Activated T-cell treated with anti-CD3 and anti-CD28 coated beads, Interleukin-2, amount 50 U/mL, for 4 hours (primary cell): Measurements from ENCODE around the gene HOXA7. TPM values are rescaled to one million over a fixed set of nuclear protein-coding genes. Genes with fewer than 3 reads are reported as not detected.

Experiments used
- ATAC-seq, 2 donors: fragments of 200-7000 bp; cut with Tn5 transposase; one replicate each; pipeline ENCODE4 v1.10.0; 2021
- DNase-seq: peaks from one replicate; pipeline ENCODE4 v3.0.0-alpha.2; 2020
- H3K27me3 Mint-ChIP-seq: one replicate; pipeline ENCODE4 v1.8.0; 2021; ENCODE audit warnings: low read depth, mixed read lengths
- H3K36me3 Mint-ChIP-seq: one replicate; pipeline ENCODE4 v1.8.0; 2022; ENCODE audit warnings: mixed read lengths; ENCODE audit not compliant: insufficient read depth
- H3K4me1 Mint-ChIP-seq: one replicate; pipeline ENCODE4 v1.8.0; 2021; ENCODE audit warnings: low read depth, mixed read lengths
- H3K4me3 Mint-ChIP-seq: one replicate; pipeline ENCODE4 v1.8.0; 2021; ENCODE audit warnings: mild to moderate bottlenecking, moderate library complexity, mixed read lengths
- H3K9me3 Mint-ChIP-seq: one replicate; pipeline ENCODE4 v1.8.0; 2021; ENCODE audit warnings: mixed read lengths
- total RNA-seq, 3 donors: library from RNA; stranded (reverse); gene quantifications; one replicate each; pipeline ENCODE4 v1.2.1, GENCODE V29; 2021

HOXA7 gene
- total RNA-seq, 3 donors from 2014 or later = not detected

- DNase-seq (no peak), ATAC-seq (no peak)
- Mint-ChIP-seq H3K4me3 (peak overlapping the region; percentile 42), H3K27me3 (peaks cover 54% of the 10 kb centered on the region), H3K36me3 (no peaks in the 10 kb centered on the region), H3K9me3 (no peaks in the 10 kb centered on the region), H3K4me1 (peaks cover 1% of the 10 kb centered on the region)
These were observed 27.4 kb downstream of the HOXA7 start for GRCh38 chr7:27128776-27129728.

- Mint-ChIP-seq H3K27me3 (peaks cover 51% of the 10 kb centered on the region), H3K9me3 (no peaks in the 10 kb centered on the region)
- ATAC-seq = no peak
These were observed 28.4 kb downstream of the HOXA7 start for GRCh38 chr7:27128034-27128433.

DNA sequence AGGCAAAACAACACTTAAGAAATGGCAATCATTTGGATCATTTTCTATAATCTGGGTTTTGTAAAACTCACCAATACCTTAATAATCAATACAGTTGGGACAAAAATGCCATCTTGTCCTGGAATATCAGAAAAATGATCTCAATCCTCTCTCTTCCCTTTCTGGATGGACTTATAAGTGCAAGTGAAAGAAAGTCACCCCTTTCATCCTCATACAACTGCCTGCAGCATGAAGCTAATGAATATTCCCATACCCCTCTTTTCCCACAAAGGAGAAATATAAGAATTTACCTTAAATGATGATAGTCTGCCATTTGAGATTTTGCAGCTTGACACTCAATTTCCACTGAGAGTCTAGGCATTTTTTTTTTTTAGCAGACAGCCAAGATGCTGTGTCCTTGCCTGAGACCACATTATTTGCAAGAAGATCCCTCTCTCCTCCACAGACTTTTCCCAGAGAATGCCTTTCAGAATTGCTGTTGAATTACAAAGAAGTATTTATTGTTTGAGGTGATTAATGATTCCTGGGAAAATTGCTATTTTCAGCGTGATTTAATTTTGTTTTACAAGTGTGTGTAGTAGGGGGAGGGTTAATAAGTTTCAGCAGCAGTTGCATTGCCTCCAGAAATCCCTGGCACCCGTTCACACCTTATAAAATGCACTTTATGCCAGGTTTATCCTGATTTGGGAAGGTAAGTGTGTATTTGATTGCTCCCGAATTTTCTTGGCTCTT is 29.7 kb downstream of the HOXA7 start:
- DNase-seq (no peak), ATAC-seq (no peak)
- peaks cover 46% of the 10 kb centered on the region for H3K27me3 Mint-ChIP-seq
- H3K36me3 Mint-ChIP-seq = no peaks in the 10 kb centered on the region
- H3K4me3 Mint-ChIP-seq = no peak overlapping the region
- H3K4me1 Mint-ChIP-seq = no peaks in the 10 kb centered on the region
- H3K9me3 Mint-ChIP-seq = no peaks in the 10 kb centered on the region

More at GRCh38 chr7:27128034-27128433, 28.4 kb downstream of the HOXA7 start:
- Mint-ChIP-seq H3K4me1 (no peaks in the 10 kb centered on the region), H3K4me3 (no peak overlapping the region), H3K36me3 (no peaks in the 10 kb centered on the region)
- DNase-seq = no peak

DNA sequence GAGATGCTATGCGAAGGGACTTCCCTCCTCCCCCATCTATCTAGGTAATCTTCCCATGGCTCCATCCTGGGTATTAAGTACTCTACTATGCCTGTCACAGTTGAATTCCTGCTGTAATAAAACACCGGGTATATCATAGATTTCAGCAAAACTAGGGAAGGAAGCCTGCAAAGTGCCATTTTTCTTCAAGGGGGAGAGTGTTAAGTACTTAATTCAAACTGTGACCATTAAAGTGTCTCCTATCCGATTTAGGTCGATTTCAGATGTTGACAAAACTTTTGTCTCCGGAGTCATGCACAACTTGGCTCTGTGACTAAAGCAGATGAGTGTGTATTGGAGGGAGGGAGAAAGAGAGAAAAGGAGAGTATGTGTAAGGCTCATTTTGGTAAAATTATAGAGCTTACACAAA is 30.5 kb downstream of the HOXA7 start:
- no peaks in the 10 kb centered on the region for H3K36me3 Mint-ChIP-seq
- no peaks in the 10 kb centered on the region for H3K9me3 Mint-ChIP-seq
- H3K4me1 Mint-ChIP-seq = no peaks in the 10 kb centered on the region
- ATAC-seq = no peak
- H3K27me3 Mint-ChIP-seq = peaks cover 43% of the 10 kb centered on the region
- DNase-seq = no peak
- no peak overlapping the region for H3K4me3 Mint-ChIP-seq

DNA sequence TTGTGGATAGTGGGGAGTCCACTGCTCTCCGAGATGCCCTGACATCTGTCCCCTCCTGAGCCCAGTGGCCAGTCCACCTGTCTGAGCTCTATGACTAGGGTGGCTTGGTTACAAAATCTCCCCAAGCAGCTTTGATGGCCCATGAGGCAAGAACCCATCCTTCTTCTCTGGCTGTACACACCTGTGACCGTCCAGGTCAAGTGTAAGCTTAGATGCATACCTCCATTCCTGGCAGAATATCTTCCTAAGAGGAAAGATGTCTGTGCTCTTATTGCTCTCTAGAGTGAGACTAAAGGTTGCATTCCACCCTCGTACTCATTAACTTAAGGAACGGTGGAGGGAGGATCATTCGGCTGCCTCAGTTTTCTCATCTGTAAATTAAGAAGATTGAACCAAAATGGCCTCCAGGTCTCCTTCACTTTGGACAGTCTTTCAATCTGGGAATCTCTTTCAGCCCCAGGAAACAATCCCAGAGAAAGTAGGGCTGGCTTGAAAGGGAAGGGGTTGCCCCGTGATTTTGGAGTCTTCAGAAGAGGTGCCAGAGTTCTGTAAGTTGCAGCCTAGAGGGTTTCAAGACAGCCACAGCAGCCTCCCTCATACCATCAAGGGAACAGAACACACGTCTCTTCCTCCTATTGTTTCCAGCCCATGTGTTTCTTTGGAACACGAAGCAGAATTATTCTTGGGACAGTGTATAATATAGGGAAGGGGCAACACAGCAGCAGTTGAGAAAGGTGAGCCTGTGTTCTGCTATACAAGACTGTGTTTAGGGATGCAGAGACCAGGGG is 31.4 kb downstream of the HOXA7 start:
- Mint-ChIP-seq H3K36me3 (no peaks in the 10 kb centered on the region), H3K4me3 (no peak overlapping the region), H3K9me3 (no peaks in the 10 kb centered on the region), H3K27me3 (peaks cover 43% of the 10 kb centered on the region), H3K4me1 (no peaks in the 10 kb centered on the region)
- ATAC-seq = no peak
- no peak for DNase-seq

DNA sequence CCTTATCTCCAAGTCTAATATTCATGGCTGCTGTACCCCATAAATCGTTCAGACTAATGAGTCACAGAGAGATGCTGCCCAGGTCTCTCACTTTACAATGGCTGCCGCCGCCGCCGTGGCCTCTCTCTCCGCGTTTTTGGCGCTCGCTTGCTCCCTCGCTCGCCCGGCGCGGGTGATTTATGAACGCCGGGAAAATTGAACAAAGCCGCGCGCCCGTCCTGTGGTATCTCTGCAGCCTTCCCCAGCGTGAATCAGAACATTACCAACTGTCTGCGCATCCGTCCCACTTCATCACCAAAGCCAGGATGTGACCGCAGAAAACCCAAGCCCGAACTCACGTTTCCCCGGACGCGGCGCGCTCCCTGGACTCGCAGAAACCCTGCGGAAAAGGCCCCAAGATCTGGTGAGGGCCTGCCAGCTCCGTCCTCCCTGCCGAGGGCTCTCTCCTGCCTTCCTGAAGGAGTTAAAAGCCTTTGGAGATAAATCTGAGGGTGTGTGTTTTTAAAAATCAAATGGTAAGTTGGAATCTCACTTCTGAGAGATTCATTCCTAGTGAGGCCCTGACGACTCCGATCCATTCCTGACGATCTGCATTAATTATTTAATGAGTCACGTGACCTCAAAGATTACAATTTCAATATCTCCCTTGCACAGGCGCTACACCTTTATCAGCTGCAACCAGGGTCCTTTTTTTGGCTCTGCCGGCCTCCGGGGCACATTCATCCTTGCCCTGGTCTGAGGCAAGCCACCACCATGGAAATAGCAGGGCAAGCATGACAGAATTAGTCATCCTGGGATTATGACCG is 32.2 kb downstream of the HOXA7 start:
- ATAC-seq (no peak), DNase-seq (no peak)
- Mint-ChIP-seq H3K9me3 (no peaks in the 10 kb centered on the region), H3K27me3 (peaks cover 41% of the 10 kb centered on the region), H3K4me1 (no peaks in the 10 kb centered on the region), H3K4me3 (no peak overlapping the region), H3K36me3 (no peaks in the 10 kb centered on the region)

- Mint-ChIP-seq H3K4me3 (no peak overlapping the region), H3K27me3 (peaks cover 37% of the 10 kb centered on the region), H3K36me3 (no peaks in the 10 kb centered on the region), H3K9me3 (no peaks in the 10 kb centered on the region), H3K4me1 (no peaks in the 10 kb centered on the region)
- DNase-seq = no peak
- no peak for ATAC-seq
These were observed 32.9 kb downstream of the HOXA7 start for GRCh38 chr7:27123477-27124053.

GRCh38 chr7:27123007-27123476 is 33.4 kb downstream of the HOXA7 start:
- DNase-seq = no peak
- Mint-ChIP-seq H3K36me3 (no peaks in the 10 kb centered on the region), H3K4me1 (no peaks in the 10 kb centered on the region), H3K27me3 (peaks cover 35% of the 10 kb centered on the region), H3K9me3 (no peaks in the 10 kb centered on the region), H3K4me3 (no peak overlapping the region)
- no peak for ATAC-seq

GRCh38 chr7:27122077-27122910 is 34.2 kb downstream of the HOXA7 start:
- H3K4me3 Mint-ChIP-seq = no peak overlapping the region
- no peaks in the 10 kb centered on the region for H3K4me1 Mint-ChIP-seq
- H3K9me3 Mint-ChIP-seq = no peaks in the 10 kb centered on the region
- H3K27me3 Mint-ChIP-seq = peaks cover 31% of the 10 kb centered on the region
- no peaks in the 10 kb centered on the region for H3K36me3 Mint-ChIP-seq
- DNase-seq = no peak
- ATAC-seq = no peak

DNA sequence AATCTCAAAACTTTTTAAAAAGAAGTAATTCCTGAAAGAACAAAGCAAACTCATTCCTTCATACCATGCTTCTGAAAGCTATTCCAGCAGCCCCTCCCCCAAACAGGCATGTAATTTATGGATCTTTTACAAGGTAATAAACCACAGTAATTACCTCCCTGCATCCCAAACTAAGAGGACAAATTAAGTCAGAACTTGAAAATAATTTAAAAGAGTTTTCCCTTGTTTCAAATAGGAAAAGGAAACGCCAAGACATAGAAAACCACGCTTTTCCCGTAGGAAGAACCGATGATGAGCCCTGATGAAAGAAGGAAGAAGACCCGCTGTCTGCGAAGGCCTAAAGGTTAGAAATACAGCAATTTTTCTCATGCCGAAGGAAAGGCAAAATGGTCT is 34.8 kb downstream of the HOXA7 start:
- H3K27me3 Mint-ChIP-seq = peaks cover 25% of the 10 kb centered on the region
- DNase-seq (no peak), ATAC-seq (no peak)
- H3K36me3 Mint-ChIP-seq = no peaks in the 10 kb centered on the region
- H3K4me3 Mint-ChIP-seq = no peak overlapping the region
- H3K9me3 Mint-ChIP-seq = no peaks in the 10 kb centered on the region
- H3K4me1 Mint-ChIP-seq = no peaks in the 10 kb centered on the region

- no peak for DNase-seq
- H3K4me3 Mint-ChIP-seq = no peak overlapping the region
- ATAC-seq = no peak
- H3K4me1 Mint-ChIP-seq = no peaks in the 10 kb centered on the region
- no peaks in the 10 kb centered on the region for H3K36me3 Mint-ChIP-seq
- peaks cover 19% of the 10 kb centered on the region for H3K27me3 Mint-ChIP-seq
- no peaks in the 10 kb centered on the region for H3K9me3 Mint-ChIP-seq
These were observed 37.0 kb downstream of the HOXA7 start for GRCh38 chr7:27119412-27119911.

- Mint-ChIP-seq H3K27me3 (peaks cover 14% of the 10 kb centered on the region), H3K36me3 (no peaks in the 10 kb centered on the region), H3K4me3 (no peak overlapping the region), H3K9me3 (no peaks in the 10 kb centered on the region), H3K4me1 (no peaks in the 10 kb centered on the region)
- ATAC-seq = no peak
- DNase-seq = no peak
These were observed 37.9 kb downstream of the HOXA7 start for GRCh38 chr7:27118580-27118979.
